Upper lobe of left lung (tissue), 4 donors: ENCODE data around the gene ISOC1.

ENCODE experiments used
- EP300 ChIP-seq, 4 donors: sonication (generic); formaldehyde crosslinking; IDR thresholded peaks; one replicate each; pipeline ENCODE4 v1.5.1; 2017; ENCODE audit warnings: antibody characterized with exemption in 4 of 4, control low read depth in 2 of 4
- POLR2A ChIP-seq, 4 donors: fragments of 450-650 bp; IDR thresholded peaks; one replicate each; pipeline ENCODE4 v1.5.1; 2016 to 2017; ENCODE audit warnings: antibody characterized with exemption in 4 of 4, mild to moderate bottlenecking in 2 of 4
- POLR2AphosphoS5 ChIP-seq, 2 donors: sonication (generic); formaldehyde crosslinking; IDR thresholded peaks; one replicate each; pipeline ENCODE4 v1.5.1; 2017; ENCODE audit warnings: antibody characterized with exemption in 2 of 2
- TF ChIP-seq, protein P1 (sequence below), 6 experiments: fragments of 450-650 bp in 4 of 6; fragments of 200-600 bp in 2 of 6; sonication (generic) in 2 of 6; IDR thresholded peaks; one replicate each; pipeline ENCODE4 v1.5.1; 2016 to 2019; ENCODE audit warnings: antibody characterized with exemption in 6 of 6

DNA sequence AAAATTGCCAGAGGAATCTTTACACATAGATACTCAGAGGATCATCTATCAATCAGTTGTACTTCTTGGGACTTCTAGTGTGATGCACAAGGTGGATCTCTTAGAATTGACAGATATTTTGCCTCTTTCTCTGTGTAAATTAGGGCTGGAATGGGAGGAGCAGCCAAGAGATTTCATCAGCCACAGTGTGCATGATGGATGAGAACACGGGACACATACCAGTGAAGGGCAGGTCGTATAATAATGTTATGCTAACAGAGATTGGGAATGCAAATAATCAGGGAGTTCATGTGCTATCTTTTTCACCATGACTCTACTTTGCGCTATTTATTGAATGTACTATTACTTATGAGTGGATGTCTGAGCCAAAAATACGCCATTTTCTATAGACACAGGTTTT, 43.3 kb upstream of the ISOC1 start:
- TF ChIP-seq POLR2AphosphoS5 (IDR thresholded peaks at IDR 0.05) = no peak
- no peak for TF ChIP-seq POLR2A (IDR thresholded peaks at IDR 0.05)
- TF ChIP-seq, protein P1, sequence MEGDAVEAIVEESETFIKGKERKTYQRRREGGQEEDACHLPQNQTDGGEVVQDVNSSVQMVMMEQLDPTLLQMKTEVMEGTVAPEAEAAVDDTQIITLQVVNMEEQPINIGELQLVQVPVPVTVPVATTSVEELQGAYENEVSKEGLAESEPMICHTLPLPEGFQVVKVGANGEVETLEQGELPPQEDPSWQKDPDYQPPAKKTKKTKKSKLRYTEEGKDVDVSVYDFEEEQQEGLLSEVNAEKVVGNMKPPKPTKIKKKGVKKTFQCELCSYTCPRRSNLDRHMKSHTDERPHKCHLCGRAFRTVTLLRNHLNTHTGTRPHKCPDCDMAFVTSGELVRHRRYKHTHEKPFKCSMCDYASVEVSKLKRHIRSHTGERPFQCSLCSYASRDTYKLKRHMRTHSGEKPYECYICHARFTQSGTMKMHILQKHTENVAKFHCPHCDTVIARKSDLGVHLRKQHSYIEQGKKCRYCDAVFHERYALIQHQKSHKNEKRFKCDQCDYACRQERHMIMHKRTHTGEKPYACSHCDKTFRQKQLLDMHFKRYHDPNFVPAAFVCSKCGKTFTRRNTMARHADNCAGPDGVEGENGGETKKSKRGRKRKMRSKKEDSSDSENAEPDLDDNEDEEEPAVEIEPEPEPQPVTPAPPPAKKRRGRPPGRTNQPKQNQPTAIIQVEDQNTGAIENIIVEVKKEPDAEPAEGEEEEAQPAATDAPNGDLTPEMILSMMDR (IDR thresholded peaks at IDR 0.05) = no peak
- TF ChIP-seq EP300 (IDR thresholded peaks at IDR 0.05) = no peak
